Sigmoid colon (tissue), 4 donors: ENCODE results near the gene DNAJA3.

ENCODE experiments used
- POLR2A ChIP-seq, 2 donors: fragments of 450-650 bp; IDR thresholded peaks; one replicate each; pipeline ENCODE4 v1.6.1; 2016; ENCODE audit warnings: antibody characterized with exemption in 2 of 2, mild to moderate bottlenecking in 2 of 2, moderate library complexity in 2 of 2
- POLR2AphosphoS5 ChIP-seq, 4 donors: sonication (generic); formaldehyde crosslinking; IDR thresholded peaks; one replicate each; pipeline ENCODE4 v1.6.1; 2017; ENCODE audit warnings: antibody characterized with exemption in 4 of 4
- TF ChIP-seq, protein P1 (sequence below), 4 experiments: fragments of 450-650 bp in 3 of 4; fragments of 200-600 bp in 1 of 4; IDR thresholded peaks; one replicate each; pipeline ENCODE4 v1.5.1; 2016 to 2019; ENCODE audit warnings: antibody characterized with exemption in 4 of 4, mild to moderate bottlenecking in 3 of 4, moderate library complexity in 2 of 4

DNA sequence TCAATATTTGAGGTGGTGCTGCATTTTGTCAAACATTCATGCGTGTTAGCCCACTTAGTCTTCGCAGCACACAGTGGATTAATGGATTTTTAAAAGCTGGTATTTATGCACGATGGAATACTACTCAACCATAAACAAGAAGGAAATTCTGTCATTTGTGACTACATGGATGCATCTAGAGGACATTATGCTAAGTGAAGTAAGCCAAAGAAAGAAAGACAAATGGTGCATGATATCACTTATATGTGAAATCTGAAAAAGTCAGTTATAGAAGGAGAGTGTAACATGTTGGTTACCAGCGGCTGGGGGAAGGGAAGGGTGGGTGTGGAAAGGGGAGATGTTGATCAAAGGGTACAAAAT lies 73.5 kb downstream of the DNAJA3 start:
- TF ChIP-seq, protein P1, sequence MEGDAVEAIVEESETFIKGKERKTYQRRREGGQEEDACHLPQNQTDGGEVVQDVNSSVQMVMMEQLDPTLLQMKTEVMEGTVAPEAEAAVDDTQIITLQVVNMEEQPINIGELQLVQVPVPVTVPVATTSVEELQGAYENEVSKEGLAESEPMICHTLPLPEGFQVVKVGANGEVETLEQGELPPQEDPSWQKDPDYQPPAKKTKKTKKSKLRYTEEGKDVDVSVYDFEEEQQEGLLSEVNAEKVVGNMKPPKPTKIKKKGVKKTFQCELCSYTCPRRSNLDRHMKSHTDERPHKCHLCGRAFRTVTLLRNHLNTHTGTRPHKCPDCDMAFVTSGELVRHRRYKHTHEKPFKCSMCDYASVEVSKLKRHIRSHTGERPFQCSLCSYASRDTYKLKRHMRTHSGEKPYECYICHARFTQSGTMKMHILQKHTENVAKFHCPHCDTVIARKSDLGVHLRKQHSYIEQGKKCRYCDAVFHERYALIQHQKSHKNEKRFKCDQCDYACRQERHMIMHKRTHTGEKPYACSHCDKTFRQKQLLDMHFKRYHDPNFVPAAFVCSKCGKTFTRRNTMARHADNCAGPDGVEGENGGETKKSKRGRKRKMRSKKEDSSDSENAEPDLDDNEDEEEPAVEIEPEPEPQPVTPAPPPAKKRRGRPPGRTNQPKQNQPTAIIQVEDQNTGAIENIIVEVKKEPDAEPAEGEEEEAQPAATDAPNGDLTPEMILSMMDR (IDR thresholded peaks at IDR 0.05): no peak
- TF ChIP-seq POLR2A (IDR thresholded peaks at IDR 0.05) (no peak), POLR2AphosphoS5 (IDR thresholded peaks at IDR 0.05) (no peak)
